ENCODE data around the gene NAA80.

Gene NAA80

GRCh38 chr3:50254577-50255250, 44.5 kb downstream of the NAA80 start:
- no peak for DNase-seq

- no peak for DNase-seq
Measured at GRCh38 chr3:50251220-50251619, 48.0 kb downstream of the NAA80 start.

DNA sequence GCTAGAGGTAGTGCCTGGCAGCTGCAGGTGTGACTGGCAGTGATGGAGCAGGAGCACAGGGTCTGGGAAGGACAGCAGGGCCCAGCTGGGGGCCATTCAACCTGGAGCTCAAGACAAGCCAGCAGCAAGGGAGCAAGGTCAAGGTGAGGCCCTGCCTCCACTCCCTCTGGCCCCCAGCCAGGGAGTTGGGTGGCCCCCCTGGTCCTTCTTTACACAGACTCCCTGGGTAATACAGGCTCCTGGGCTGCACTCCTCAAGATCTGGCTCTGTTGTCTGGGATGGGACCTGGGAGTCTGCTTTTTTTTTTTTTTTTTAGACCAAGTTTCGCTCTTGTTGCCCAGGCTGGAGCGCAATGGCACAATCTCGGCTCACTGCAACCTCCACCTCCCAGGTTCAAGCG, 48.7 kb downstream of the NAA80 start:
- no peak for DNase-seq

DNA sequence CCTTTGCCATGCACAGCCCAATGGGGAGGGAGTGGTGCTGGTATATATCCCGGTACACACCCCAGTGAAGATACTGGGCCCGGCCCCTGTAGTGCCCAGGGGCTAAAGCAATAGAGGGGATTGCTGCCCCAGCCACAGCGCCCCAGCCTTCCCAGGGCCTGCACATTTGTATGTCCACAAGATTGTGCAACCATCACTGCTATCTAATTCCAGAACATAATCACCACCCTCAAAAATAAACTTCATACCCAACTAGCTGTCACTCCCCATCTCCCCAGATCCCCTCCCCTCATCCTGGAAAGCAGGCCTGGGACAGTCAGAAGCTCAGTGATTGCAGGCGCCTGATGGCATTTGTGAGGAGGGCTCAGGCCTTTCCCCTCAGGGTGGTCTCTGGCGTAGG, 49.7 kb downstream of the NAA80 start:
- DNase-seq, result no peak

DNA sequence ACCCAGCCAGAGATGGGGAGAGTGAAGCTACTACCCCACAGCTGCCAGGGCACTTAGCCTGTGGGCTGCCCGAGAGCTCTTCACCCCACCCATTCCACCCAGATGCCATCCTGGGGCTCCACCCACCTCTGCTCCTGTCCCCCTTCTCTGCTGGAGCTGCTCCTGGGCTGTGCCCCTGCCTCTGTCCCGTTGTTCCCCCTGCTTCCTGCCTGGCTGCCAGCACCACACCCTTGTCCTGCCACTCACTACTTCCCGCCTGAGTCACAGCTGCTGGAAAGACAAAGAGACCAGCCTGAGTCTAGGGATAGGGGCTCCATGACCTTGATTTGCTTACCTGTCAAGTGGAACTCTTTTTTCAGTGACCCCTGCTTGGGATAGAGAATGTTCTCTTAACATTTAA, 50.8 kb downstream of the NAA80 start:
- DNase-seq, result no peak

DNA sequence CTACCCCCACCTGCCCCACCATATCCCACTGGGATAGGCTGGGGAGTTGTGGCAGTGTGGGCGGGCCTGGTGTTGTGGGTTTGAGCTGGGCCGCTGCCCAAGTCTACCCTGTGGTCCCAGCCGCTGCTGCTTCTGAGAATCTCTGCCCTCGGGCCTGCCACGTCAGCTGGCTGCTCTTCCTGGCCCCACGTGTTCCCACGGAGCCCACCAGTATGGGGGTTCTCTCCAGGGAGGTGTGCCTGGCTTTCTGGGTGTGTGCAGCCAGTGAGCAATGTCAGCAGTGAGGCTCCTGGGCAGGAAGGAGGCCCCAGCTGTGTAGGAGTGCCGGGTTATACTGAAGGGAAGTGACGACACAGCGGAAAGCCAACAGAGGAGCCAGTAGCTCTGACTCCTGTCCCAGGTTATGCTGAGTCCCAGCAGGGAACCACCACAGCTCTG, 52.7 kb downstream of the NAA80 start:
- DNase-seq, result peak; percentile 50
